Effector memory CD4-positive, alpha-beta T cell (primary cell): ENCODE measurements around the gene CYP26A1.

Experiments used
- DNase-seq, 3 donors: peaks; one replicate each; pipeline ENCODE4 v3.0.0-alpha.2; 2020
- H3K27ac ChIP-seq: 2 replicates; pipeline ENCODE4 v1.7.0; 2013; ENCODE audit warnings: mild to moderate bottlenecking, low read length, moderate library complexity; ENCODE audit not compliant: insufficient read depth, poor library complexity, severe bottlenecking
- H3K27me3 ChIP-seq: replicated peaks from 2 replicates; pipeline ENCODE4 v1.7.0; 2013; ENCODE audit warnings: mild to moderate bottlenecking, low read length; ENCODE audit not compliant: insufficient read depth, control insufficient read depth, poor library complexity, severe bottlenecking
- H3K36me3 ChIP-seq: 2 replicates; pipeline ENCODE4 v1.7.0; 2013; ENCODE audit warnings: mild to moderate bottlenecking, low read length, moderate library complexity; ENCODE audit not compliant: control insufficient read depth, insufficient read depth
- H3K4me1 ChIP-seq: 2 replicates; pipeline ENCODE4 v1.7.0; 2013; ENCODE audit warnings: low read length, mild to moderate bottlenecking; ENCODE audit not compliant: control insufficient read depth, insufficient read depth, poor library complexity, severe bottlenecking
- H3K4me3 ChIP-seq: 2 replicates; pipeline ENCODE4 v1.7.0; 2013; ENCODE audit warnings: low read length, low read depth, mild to moderate bottlenecking; ENCODE audit not compliant: insufficient read depth, poor library complexity, severe bottlenecking
- H3K9me3 ChIP-seq: 2 replicates; pipeline ENCODE4 v1.7.0; 2013; ENCODE audit warnings: mild to moderate bottlenecking, low read length, moderate library complexity; ENCODE audit not compliant: control insufficient read depth

The CYP26A1 gene

GRCh38 chr10:93071674-93072224 lies 1.9 kb upstream of the CYP26A1 start:
- H3K27ac ChIP-seq = no peak overlapping the region
- H3K9me3 ChIP-seq = no peaks in the 10 kb centered on the region
- peaks cover 30% of the 10 kb centered on the region for H3K27me3 ChIP-seq
- peaks cover 39% of the 10 kb centered on the region for H3K4me1 ChIP-seq
- no peak for DNase-seq
- no peaks in the 10 kb centered on the region for H3K36me3 ChIP-seq
- no peak overlapping the region for H3K4me3 ChIP-seq

- Histone ChIP-seq H3K27me3 (peaks cover 30% of the 10 kb centered on the region), H3K36me3 (no peaks in the 10 kb centered on the region), H3K4me3 (no peak overlapping the region), H3K4me1 (peaks cover 39% of the 10 kb centered on the region), H3K9me3 (no peaks in the 10 kb centered on the region), H3K27ac (no peak overlapping the region)
- DNase-seq = no peak
Observed at GRCh38 chr10:93072225-93072712, 1.4 kb upstream of the CYP26A1 start.

DNA sequence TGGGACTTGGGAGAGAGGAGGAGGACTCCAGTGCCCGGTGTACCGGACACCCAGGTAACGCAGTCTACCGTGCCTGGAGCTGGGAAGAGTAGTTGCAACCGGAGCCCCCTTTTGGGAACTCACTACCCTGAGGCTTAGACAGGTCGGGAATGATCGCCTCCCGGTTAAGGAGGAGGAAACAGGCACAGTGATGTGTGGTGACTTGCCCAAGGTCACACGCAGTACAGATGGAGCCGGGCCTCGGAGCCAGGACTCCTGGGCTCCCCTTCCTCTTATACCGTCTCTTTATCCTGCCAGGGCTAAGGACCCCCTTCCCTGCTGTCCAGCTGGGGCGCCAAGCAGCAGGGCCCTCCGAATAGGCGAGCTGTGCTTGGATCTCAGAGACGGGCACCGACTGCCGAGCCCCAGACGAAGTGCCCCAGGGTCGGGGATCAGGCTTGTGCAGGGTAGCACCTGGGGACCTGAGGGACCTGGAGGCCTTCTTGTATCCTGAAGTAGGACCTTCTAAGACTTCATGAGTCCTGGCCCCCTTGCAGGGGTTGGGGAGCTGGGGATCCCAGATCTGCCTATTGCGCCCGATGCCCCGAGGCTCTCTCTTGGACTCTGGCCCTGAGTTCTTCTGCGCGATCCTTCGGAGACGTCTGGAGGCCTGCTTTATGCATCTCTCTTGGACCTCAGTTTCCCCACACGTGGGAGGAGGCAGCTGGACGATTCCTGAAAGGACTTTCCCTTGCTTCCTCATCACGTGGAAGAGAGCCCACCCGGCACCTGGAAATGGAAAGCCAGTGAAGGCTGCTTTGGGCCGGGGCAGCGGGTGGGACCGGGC lies 767 bp upstream of the CYP26A1 start:
- no peak for DNase-seq
- Histone ChIP-seq H3K4me1 (peaks cover 39% of the 10 kb centered on the region), H3K4me3 (peak overlapping the region; percentile 32), H3K36me3 (no peaks in the 10 kb centered on the region), H3K27ac (no peak overlapping the region), H3K27me3 (peaks cover 30% of the 10 kb centered on the region), H3K9me3 (no peaks in the 10 kb centered on the region)

DNA sequence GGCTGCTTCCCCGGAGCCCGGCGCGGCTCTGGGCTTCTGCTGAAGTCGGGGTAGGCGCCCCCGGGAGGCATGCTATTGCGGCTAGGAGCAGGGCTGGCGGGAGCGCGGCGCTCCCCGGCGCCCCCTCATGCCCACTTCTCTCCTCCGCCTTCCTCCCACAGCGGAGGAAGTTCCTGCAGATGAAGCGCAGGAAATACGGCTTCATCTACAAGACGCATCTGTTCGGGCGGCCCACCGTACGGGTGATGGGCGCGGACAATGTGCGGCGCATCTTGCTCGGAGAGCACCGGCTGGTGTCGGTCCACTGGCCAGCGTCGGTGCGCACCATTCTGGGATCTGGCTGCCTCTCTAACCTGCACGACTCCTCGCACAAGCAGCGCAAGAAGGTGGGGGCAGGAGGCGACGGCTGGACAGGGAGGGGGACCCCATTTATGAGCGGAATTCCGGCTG lies 479 bp downstream of the CYP26A1 start:
- no peak overlapping the region for H3K27ac ChIP-seq
- H3K4me1 ChIP-seq = peaks cover 35% of the 10 kb centered on the region
- H3K27me3 ChIP-seq = peaks cover 30% of the 10 kb centered on the region
- H3K36me3 ChIP-seq = no peaks in the 10 kb centered on the region
- no peak for DNase-seq
- no peaks in the 10 kb centered on the region for H3K9me3 ChIP-seq
- H3K4me3 ChIP-seq = peak overlapping the region; percentile 32

GRCh38 chr10:93074597-93075368 lies 1.1 kb downstream of the CYP26A1 start:
- Histone ChIP-seq H3K9me3 (no peaks in the 10 kb centered on the region), H3K36me3 (no peaks in the 10 kb centered on the region), H3K4me1 (peaks cover 35% of the 10 kb centered on the region), H3K27me3 (peaks cover 36% of the 10 kb centered on the region), H3K4me3 (no peak overlapping the region), H3K27ac (no peak overlapping the region)
- no peak for DNase-seq

- peaks cover 35% of the 10 kb centered on the region for H3K4me1 ChIP-seq
- DNase-seq = no peak
- no peak overlapping the region for H3K27ac ChIP-seq
- H3K9me3 ChIP-seq = no peaks in the 10 kb centered on the region
- H3K36me3 ChIP-seq = no peaks in the 10 kb centered on the region
- peaks cover 38% of the 10 kb centered on the region for H3K27me3 ChIP-seq
- no peak overlapping the region for H3K4me3 ChIP-seq
Observed at GRCh38 chr10:93075369-93076221, 1.9 kb downstream of the CYP26A1 start.

DNA sequence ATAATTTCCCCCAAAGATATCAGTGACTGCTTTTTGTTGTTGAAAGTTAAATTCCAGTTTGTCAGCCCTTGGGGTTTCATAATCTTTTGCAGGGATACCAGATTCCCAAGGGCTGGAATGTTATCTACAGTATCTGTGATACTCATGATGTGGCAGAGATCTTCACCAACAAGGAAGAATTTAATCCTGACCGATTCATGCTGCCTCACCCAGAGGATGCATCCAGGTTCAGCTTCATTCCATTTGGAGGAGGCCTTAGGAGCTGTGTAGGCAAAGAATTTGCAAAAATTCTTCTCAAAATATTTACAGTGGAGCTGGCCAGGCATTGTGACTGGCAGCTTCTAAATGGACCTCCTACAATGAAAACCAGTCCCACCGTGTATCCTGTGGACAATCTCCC lies 3.2 kb downstream of the CYP26A1 start:
- Histone ChIP-seq H3K36me3 (no peaks in the 10 kb centered on the region), H3K4me3 (no peak overlapping the region), H3K27me3 (peaks cover 33% of the 10 kb centered on the region), H3K4me1 (peaks cover 31% of the 10 kb centered on the region), H3K9me3 (no peaks in the 10 kb centered on the region), H3K27ac (no peak overlapping the region)
- no peak for DNase-seq

DNA sequence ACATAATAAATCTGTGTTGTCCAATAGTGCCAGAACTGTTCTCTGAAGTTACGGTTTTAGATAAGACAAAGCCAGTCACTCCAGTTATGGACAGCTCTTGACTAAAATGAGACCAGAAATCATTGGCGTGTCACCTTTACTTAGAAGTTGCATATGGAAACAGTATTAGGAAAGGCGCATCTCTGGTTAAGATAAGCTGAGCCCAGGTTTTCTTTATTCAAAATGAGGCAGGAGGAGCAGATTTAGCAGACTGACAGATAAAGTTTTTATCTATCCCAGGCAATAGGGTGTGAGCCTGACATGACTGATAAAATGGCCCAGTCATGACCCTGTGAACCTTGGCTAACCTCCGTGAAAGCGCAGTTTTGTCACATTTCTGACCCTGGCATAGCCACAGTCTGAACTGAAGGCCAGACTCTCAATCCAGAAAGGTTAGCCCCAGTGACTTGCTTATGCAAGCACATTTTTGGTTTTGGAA lies 4.2 kb downstream of the CYP26A1 start:
- Histone ChIP-seq H3K27ac (no peak overlapping the region), H3K4me3 (no peak overlapping the region), H3K27me3 (peaks cover 33% of the 10 kb centered on the region), H3K36me3 (no peaks in the 10 kb centered on the region), H3K4me1 (peaks cover 22% of the 10 kb centered on the region), H3K9me3 (no peaks in the 10 kb centered on the region)
- DNase-seq = no peak

- H3K36me3 ChIP-seq = no peaks in the 10 kb centered on the region
- no peak overlapping the region for H3K27ac ChIP-seq
- no peak for DNase-seq
- peaks cover 16% of the 10 kb centered on the region for H3K27me3 ChIP-seq
- no peak overlapping the region for H3K4me3 ChIP-seq
- peaks cover 4% of the 10 kb centered on the region for H3K4me1 ChIP-seq
- H3K9me3 ChIP-seq = no peaks in the 10 kb centered on the region
Observed at GRCh38 chr10:93079663-93080349, 6.1 kb downstream of the CYP26A1 start.
